Coronary artery (tissue), 2 donors: Measurements from ENCODE around the gene CGAS.
"Not testable (repeated sequence)": the region's sequence is repeated elsewhere in the genome, so short reads cannot be mapped to it uniquely, and the experiment has no call there.

Experiments used
- DNase-seq: peaks from one replicate; pipeline ENCODE4 v3.0.0-alpha.2; 2017; ENCODE audit warnings: low spot score
- H3K27ac ChIP-seq, 2 donors: fragments of 200-600 bp; sonication (generic); one replicate each; pipeline ENCODE4 v1.5.1; 2016 to 2019
- H3K4me3 ChIP-seq: fragments of 200-600 bp; sonication (generic); 2 replicates; pipeline ENCODE4 v1.5.1; 2016; ENCODE audit warnings: mild to moderate bottlenecking, moderate library complexity
- TF ChIP-seq, protein P1 (sequence below): fragments of 200-600 bp; sonication (generic); IDR thresholded peaks from one replicate; pipeline ENCODE4 v1.5.1; 2019; ENCODE audit warnings: antibody characterized with exemption

CGAS gene

GRCh38 chr6:73476723-73477122 lies 24.6 kb upstream of the CGAS start:
- TF ChIP-seq, protein P1, sequence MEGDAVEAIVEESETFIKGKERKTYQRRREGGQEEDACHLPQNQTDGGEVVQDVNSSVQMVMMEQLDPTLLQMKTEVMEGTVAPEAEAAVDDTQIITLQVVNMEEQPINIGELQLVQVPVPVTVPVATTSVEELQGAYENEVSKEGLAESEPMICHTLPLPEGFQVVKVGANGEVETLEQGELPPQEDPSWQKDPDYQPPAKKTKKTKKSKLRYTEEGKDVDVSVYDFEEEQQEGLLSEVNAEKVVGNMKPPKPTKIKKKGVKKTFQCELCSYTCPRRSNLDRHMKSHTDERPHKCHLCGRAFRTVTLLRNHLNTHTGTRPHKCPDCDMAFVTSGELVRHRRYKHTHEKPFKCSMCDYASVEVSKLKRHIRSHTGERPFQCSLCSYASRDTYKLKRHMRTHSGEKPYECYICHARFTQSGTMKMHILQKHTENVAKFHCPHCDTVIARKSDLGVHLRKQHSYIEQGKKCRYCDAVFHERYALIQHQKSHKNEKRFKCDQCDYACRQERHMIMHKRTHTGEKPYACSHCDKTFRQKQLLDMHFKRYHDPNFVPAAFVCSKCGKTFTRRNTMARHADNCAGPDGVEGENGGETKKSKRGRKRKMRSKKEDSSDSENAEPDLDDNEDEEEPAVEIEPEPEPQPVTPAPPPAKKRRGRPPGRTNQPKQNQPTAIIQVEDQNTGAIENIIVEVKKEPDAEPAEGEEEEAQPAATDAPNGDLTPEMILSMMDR, result no peak
- DNase-seq, result no peak
- Histone ChIP-seq H3K4me3 (no peak overlapping the region), H3K27ac (no peak overlapping the region)

DNA sequence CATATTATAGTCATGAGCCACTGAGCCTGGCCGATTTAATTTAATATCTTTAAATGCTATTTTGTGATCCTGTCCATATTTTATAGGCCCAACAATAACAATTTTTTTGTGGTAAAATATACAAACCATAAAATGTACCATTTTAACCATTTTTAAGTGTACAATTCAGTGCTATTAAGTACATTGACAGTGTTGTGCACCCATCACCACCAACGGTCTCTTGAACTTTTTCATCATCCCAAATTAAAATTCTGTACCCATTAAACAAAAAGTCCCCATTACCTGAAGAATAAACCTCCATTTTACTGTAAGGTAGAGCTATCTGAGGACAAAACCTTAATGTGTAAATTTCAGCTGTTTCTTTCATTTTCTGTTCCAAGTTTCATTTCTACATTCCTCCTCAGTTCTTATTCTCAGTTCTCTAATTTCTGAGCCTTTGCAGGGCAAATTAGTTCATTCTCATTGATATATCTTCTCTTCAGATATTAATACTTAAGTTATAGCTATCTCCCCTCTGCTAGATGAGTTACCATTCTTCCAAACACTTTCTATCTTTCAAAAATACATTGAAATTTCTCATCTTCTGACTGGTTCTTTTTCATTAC lies 19.7 kb upstream of the CGAS start:
- no peak overlapping the region for H3K27ac ChIP-seq
- DNase-seq, result no peak
- H3K4me3 ChIP-seq, result no peak overlapping the region
- TF ChIP-seq, protein P1, result no peak

DNA sequence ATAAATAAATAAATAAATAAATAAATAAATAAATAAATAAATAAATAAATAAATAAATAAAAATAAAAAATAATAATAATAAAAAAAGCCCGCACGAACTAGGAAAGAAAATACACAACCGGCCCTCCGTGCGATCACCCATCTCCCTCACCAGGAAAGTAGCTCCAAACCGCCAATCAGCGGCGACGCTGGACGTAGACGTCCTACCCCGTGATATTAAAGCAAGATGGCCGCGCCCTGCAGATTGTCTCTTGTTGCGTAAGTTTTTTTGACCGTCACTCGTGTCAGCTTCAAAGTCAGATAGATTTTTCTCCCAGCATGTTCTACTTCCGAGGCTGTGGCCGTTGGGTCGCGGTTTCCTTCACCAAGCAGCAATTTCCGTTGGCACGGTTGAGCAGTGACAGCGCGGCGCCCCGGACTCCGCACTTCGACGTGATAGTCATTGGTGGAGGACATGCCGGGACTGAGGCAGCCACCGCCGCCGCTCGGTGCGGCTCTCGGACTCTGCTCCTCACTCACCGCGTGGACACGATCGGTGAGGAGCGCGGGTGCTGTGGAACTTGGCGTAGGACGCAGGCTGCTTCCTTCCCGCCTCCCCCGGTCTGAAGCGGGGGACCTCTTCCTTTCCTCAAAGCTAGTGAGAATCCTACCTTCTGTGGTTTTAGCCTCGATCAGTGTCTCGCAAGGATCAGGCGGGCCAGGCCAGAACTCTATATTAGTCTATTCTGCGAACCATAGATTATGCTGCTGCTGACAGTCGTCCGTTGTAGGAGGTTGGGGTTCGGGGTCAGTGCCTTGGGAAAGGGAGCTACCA lies 9.6 kb upstream of the CGAS start, which contains the start of gene MTO1:
TSS of gene MTO1 (plus strand) at position 201 of the 814 bp plus-strand sequence. CDS start at position 319, 118 bp downstream.
- Histone ChIP-seq H3K4me3 (peak within 1 kb of the TSS; percentile 89), H3K27ac (peak within 1 kb of the TSS; percentile 86 to 90)
- DNase-seq, result peak; percentile 94
- TF ChIP-seq, protein P1, result no peak

DNA sequence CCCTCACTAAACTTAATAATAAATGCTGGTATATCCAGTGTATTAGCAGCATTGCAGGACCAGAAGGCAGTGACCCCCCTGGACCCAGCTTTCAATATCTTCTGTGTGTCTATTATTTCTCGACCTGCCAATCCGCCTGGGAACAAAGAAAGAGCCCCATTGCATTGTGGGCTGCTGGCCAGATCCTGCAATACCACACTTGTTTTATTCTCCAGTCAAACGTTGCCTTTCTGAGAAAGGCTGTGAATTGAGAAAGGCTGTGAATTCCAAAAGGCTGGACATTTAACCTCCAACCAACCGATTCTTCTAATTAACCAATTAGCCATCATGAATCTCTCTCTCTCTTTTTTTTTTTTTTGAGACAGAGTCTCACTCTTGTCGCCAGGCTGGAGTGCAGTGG lies 8.0 kb upstream of the CGAS start:
- DNase-seq, result no peak
- no peak overlapping the region for H3K4me3 ChIP-seq
- TF ChIP-seq, protein P1, result no peak
- H3K27ac ChIP-seq, result no peak overlapping the region

DNA sequence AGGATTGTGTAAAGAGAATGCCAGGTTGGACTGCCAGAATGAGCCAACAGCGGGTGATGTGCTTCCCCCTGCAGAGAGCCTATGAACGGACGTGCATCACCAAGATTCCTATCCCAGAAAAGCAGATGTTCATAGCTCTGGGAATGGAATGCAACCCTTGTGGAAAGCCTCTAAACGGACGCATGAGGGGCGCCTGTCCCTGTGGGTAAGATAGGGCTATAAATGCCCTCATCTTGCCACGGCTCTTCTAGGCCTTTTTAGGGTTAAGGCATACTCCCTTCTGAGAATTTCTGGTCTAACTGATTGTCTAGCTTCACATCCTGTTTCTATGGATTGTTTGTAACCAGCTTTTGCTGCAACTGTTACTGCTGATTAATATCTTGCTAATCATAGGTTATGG lies 7.4 kb upstream of the CGAS start:
- H3K27ac ChIP-seq, DNase-seq, H3K4me3 ChIP-seq: not testable (repeated sequence)

- Histone ChIP-seq H3K4me3 (no peak overlapping the region), H3K27ac (no peak overlapping the region)
- TF ChIP-seq, protein P1, result no peak
- DNase-seq, result no peak
Observed at GRCh38 chr6:73455865-73456629, 4.0 kb upstream of the CGAS start.
